CD4-positive, CD25-positive, alpha-beta regulatory T cell (primary cell): ENCODE measurements around the gene CBX4. TPM values are rescaled to one million over a fixed set of nuclear protein-coding genes. Genes with fewer than 3 reads are reported as not detected.
A peak's percentile ranks its signal among the peaks of the same experiment; 100 is the strongest.

ENCODE experiments used
- ATAC-seq, 2 donors: fragments of 150-1000 bp; cut with Tn5 transposase; one replicate each; pipeline ENCODE4 v1.10.0; 2021; ENCODE audit warnings: low read depth in 2 of 2, moderate number of reproducible peaks in 2 of 2, moderate library complexity in 1 of 2
- DNase-seq, 3 donors: peaks; one replicate each; pipeline versions ENCODE4 v3.0.0 to v3.0.0-alpha.2; 2012 to 2022; ENCODE audit warnings: mixed read lengths in 1 of 3
- H3K27ac ChIP-seq: one replicate; pipeline ENCODE4 v1.7.0; 2013; ENCODE audit warnings: mild to moderate bottlenecking, low read length; ENCODE audit not compliant: insufficient read depth, poor library complexity, severe bottlenecking
- H3K27me3 ChIP-seq: one replicate; pipeline ENCODE4 v1.7.0; 2013; ENCODE audit warnings: low read length; ENCODE audit not compliant: control insufficient read depth, insufficient read depth
- H3K36me3 ChIP-seq: one replicate; pipeline ENCODE4 v1.7.0; 2013; ENCODE audit warnings: mild to moderate bottlenecking, low read length, moderate library complexity; ENCODE audit not compliant: control insufficient read depth, insufficient read depth
- H3K4me1 ChIP-seq: 2 replicates; pipeline ENCODE4 v1.7.0; 2013; ENCODE audit warnings: mild to moderate bottlenecking, low read length; ENCODE audit not compliant: insufficient read depth, control insufficient read depth, poor library complexity, severe bottlenecking
- H3K4me3 ChIP-seq: one replicate; pipeline ENCODE4 v1.7.0; 2013; ENCODE audit warnings: low read depth, mild to moderate bottlenecking, low read length, moderate library complexity
- H3K9me3 ChIP-seq, 2 experiments: 1 replicate in 1 of 2; 2 replicates in 1 of 2; pipeline ENCODE4 v1.7.0; 2013; ENCODE audit warnings: low read length in 2 of 2, mild to moderate bottlenecking in 1 of 2, moderate library complexity in 1 of 2; ENCODE audit not compliant: control insufficient read depth in 2 of 2
- H3K27ac Mint-ChIP-seq, 3 donors: one replicate each; pipeline ENCODE4 v1.8.0; 2020 to 2022; ENCODE audit warnings: mild to moderate bottlenecking in 3 of 3, mixed read lengths in 3 of 3, moderate library complexity in 2 of 3
- H3K27me3 Mint-ChIP-seq: one replicate; pipeline ENCODE4 v1.8.0; 2022; ENCODE audit warnings: mild to moderate bottlenecking, mixed read lengths
- H3K36me3 Mint-ChIP-seq: one replicate; pipeline ENCODE4 v1.8.0; 2020; ENCODE audit warnings: mixed read lengths
- H3K4me1 Mint-ChIP-seq, 4 donors: one replicate each; pipeline ENCODE4 v1.8.0; 2020 to 2022; ENCODE audit warnings: mixed read lengths in 4 of 4, mild to moderate bottlenecking in 1 of 4
- H3K4me3 Mint-ChIP-seq, 4 donors: one replicate each; pipeline ENCODE4 v1.8.0; 2020 to 2022; ENCODE audit warnings: mild to moderate bottlenecking in 4 of 4, mixed read lengths in 4 of 4, moderate library complexity in 3 of 4
- H3K9me3 Mint-ChIP-seq, 7 donors: one replicate each; pipeline ENCODE4 v1.8.0; 2020 to 2022; ENCODE audit warnings: mixed read lengths in 7 of 7, mild to moderate bottlenecking in 3 of 7, moderate library complexity in 2 of 7
- polyA plus RNA-seq, 4 donors: library from polyadenylated mRNA; unstranded; fragments of 300-500 nt; fragmentation: Illumina TruSeq; gene quantifications; one replicate each; pipeline ENCODE4 v1.2.3, GENCODE V29; 2021
- total RNA-seq: library from RNA; stranded (reverse); gene quantifications from one replicate; pipeline ENCODE4 v1.2.3, GENCODE V29; 2022

Gene CBX4
- total and polyA plus RNA-seq, 5 donors from 2014 or later = 2.9 to 137 (median 5.9) TPM

DNA sequence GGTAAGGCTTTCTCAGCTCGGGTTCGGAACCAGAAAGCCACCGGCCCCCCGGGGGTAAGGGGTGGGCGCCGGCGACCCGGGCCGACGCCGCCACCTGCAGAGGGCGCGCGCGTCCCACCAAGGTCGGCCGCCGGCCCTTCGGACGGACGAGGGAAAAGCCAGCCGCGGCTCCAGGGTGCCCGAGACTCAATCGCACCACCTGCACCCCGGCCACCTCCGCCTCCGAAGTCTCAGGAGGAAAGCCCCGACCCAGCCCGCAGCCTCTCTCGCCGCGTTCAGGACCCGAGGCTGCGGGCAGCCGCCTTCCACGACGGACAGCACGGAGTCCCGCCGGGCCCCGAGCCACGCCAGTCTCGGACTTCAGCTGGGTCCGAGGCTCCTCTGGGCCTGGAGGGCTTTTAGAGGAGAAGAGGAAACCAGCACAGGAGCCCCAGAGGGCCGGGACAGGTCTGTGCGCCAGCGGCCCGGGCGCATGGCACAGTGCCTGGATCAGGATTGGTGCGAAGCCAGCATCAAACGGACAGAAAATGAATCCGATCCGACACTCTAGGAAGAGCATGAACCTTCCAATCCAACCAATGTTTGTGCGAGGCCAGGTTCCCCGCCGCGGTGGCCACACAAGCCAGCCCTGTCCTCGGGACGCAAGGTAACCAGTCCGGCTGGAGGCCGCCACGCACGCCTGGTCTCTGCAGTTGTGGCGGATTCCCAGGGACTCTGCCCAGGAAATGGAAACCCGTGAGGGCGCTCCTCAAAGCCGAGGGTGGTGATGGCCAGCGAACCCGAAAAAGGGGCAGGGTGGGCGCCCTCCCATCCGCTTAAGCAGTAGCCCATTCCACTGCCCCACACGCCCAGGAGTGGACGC, 49.1 kb downstream of the CBX4 start:
- no peak overlapping the region for H3K4me3 Mint-ChIP-seq
- H3K27me3 Mint-ChIP-seq = peaks cover 51% of the 10 kb centered on the region
- H3K27ac Mint-ChIP-seq = no peak overlapping the region
- DNase-seq = no peak
- Histone ChIP-seq H3K36me3 (no peaks in the 10 kb centered on the region), H3K27ac (no peak overlapping the region), H3K4me1 (peaks cover 24% of the 10 kb centered on the region), H3K4me3 (no peak overlapping the region), H3K9me3 (no peaks in the 10 kb centered on the region), H3K27me3 (peaks cover 17% of the 10 kb centered on the region)
- no peaks in the 10 kb centered on the region for H3K36me3 Mint-ChIP-seq
- ATAC-seq = peak in 1 of 2 donors; percentile 17
- peaks cover 3 to 16% (median 7%) of the 10 kb centered on the region in 4 donors for H3K4me1 Mint-ChIP-seq
- no peaks in the 10 kb centered on the region for H3K9me3 Mint-ChIP-seq

DNA sequence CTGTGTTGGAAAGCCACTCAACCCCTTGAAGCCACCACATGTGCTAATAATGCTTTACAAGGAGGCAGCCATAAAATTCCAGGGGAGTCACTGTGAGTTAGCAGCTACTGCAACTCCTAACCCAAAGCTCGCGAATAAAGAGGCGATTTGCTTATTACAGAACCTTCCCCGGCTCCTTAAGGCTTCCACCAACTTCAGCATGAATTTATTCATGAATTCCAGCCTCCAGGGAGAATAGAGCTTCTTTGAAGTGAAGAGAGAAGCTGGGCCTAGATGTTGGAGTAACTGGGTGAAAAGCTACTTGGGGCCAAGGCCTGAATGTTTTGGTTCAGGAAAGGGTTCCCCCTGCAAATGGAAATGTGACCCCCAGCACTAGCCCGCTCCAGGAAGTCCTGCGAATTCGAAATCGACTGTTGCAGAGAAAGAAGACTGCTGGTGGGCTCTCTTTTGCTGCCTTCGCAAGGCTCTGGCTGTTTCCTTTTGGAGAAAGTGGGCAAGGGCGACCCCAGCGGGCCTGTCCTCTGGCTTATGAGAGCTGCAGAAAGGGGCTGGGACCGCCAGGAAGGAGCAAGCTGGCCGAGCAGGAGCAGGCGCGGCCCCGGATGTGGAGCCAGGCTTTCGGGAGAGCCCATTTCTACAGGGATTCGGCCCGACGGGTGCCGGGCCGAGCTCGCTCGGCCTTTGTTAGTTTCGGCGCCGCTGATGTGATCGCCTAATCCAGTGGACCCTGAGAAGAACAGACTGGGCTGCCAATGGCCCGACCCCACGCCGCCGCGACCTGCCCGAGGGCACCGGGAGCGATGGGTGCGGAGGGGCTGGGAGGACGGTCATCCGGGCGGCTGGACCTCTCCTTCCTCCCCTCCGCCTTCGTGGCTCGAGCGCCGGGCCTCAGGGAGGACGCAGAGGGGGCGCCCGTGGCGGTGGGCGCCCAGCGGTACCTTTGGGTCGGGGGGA, 50.0 kb downstream of the CBX4 start:
- H3K9me3 Mint-ChIP-seq = no peaks in the 10 kb centered on the region
- Histone ChIP-seq H3K4me3 (no peak overlapping the region), H3K27ac (no peak overlapping the region), H3K36me3 (no peaks in the 10 kb centered on the region), H3K9me3 (no peaks in the 10 kb centered on the region), H3K4me1 (peaks cover 24% of the 10 kb centered on the region), H3K27me3 (peaks cover 17% of the 10 kb centered on the region)
- ATAC-seq (no peak), DNase-seq (no peak)
- peaks cover 51% of the 10 kb centered on the region for H3K27me3 Mint-ChIP-seq
- no peaks in the 10 kb centered on the region for H3K36me3 Mint-ChIP-seq
- H3K4me1 Mint-ChIP-seq = peaks cover 3 to 16% (median 7%) of the 10 kb centered on the region in 4 donors
- no peak overlapping the region for H3K27ac Mint-ChIP-seq
- peak overlapping the region; percentile 15 to 47 (median 36) for H3K4me3 Mint-ChIP-seq

DNA sequence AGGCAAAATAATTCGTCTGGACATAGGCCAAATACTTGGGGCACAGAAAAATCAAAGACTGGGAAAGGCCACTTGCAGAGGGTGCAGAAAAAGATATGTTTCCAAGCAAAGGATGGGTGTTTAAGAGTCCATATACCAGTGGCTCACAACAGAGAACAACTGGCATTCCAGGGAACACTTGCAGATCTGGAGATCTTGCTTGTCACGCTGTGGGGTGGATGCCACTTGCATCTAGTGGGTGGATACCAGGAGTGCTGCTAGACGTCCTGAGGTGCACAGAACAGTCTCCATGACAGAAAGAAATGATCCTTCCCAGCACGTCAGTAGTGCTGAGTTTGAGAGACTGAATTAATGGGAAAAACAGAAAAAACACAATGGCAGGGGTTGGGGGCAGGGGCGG, 50.8 kb downstream of the CBX4 start:
- Mint-ChIP-seq H3K27ac (no peak overlapping the region), H3K36me3 (no peaks in the 10 kb centered on the region), H3K4me3 (no peak overlapping the region), H3K9me3 (peaks cover 0 to 2% (median 0%) of the 10 kb centered on the region in 7 donors), H3K4me1 (peaks cover 3 to 13% (median 5%) of the 10 kb centered on the region in 4 donors), H3K27me3 (peaks cover 51% of the 10 kb centered on the region)
- Histone ChIP-seq H3K27me3 (peaks cover 17% of the 10 kb centered on the region), H3K9me3 (no peaks in the 10 kb centered on the region), H3K4me3 (no peak overlapping the region), H3K36me3 (no peaks in the 10 kb centered on the region), H3K27ac (no peak overlapping the region), H3K4me1 (peaks cover 24% of the 10 kb centered on the region)
- ATAC-seq (no peak), DNase-seq (no peak)

DNA sequence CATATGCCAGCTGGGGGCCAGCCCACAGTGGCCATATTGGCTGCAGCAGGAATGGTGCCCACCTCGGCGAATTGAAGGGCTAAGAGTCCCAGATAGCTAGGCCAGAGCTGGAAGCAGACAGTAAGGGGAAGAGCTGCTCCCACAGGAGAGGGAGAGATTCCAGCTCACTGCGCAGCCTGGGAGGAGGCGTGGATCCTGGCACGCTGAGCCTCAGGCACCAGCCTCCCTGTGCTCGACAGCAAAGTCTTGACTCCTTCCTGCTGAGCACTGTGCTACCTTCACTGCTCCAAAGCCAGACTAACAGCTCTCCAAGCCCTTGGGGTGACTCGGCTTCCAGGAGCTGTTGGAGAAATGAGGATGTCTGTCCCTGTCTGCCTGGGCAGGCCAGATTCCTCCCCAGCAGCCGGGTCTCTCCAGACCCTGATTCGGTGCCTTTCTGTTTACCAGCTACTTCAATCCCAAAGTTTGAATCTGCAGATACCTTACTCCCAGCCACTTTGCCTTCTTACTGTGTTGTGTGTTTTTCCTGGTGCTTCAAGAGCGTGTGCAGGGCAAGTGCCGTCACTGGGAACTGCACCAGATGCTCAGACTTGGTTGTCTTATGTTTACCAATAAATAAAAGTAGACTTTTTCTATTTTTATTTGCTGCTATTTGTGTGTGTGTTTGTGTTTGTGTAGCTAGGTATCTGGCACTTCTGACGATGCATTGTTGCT, 52.2 kb downstream of the CBX4 start:
- Mint-ChIP-seq H3K27ac (no peak overlapping the region), H3K36me3 (no peaks in the 10 kb centered on the region), H3K4me1 (peaks cover under 1 to 14% (median 4%) of the 10 kb centered on the region in 4 donors), H3K27me3 (peaks cover 57% of the 10 kb centered on the region), H3K4me3 (peak overlapping the region in 1 of 4 donors; percentile 66), H3K9me3 (peaks cover 0 to 2% (median 0%) of the 10 kb centered on the region in 7 donors)
- peaks cover 17% of the 10 kb centered on the region for H3K27me3 ChIP-seq
- no peak overlapping the region for H3K27ac ChIP-seq
- no peak for ATAC-seq
- H3K4me1 ChIP-seq = peaks cover 24% of the 10 kb centered on the region
- H3K36me3 ChIP-seq = no peaks in the 10 kb centered on the region
- DNase-seq = no peak
- no peak overlapping the region for H3K4me3 ChIP-seq
- no peaks in the 10 kb centered on the region for H3K9me3 ChIP-seq

DNA sequence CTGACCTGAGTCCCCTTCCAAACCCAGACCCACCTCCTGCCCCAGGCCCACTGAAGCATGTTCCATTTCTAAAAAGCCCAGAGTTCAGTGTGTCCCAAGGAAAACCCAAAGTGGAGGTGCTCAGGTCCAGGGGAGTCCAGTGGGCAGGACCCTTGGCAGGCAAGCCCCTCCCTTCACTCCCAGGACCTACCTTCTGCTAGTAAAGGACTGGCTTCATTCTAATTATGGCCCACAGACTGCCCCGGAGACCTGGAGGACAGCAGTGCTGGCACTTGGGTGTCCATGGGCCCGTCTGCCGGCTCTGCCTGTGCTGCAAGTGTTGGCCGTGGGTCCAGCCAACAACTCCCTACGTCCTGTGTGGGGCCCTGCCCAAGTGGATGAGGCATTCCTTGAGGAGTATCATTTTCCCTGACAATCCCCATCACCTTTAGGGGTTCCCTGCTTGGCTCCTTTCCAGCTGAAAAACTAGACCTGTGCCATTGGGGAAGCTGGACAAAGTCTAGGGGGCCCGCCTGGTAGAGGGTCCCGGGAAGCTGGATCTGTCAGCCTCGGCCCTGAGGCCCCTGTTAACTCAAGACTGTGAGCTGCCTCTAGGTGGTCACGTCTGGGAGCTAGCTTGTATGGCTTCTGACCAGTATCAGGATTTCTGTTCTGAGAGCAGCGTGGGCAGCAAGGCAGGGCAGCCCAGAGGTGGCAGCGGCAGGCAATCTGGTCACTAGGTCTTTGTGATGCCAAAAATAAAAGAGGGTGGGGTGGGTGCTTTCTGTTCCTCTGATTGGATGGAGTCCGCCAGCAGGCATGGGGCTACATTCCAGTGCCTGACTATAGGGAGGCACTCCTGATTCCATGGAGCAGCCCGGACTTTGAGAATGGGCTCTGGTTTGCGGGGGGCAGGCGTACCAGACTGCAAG, 53.1 kb downstream of the CBX4 start:
- H3K4me1 Mint-ChIP-seq = peaks cover 0 to 17% (median 4%) of the 10 kb centered on the region in 4 donors
- H3K27me3 ChIP-seq = peaks cover 17% of the 10 kb centered on the region
- DNase-seq = no peak
- H3K4me3 ChIP-seq = no peak overlapping the region
- H3K4me3 Mint-ChIP-seq = peak overlapping the region in 2 of 4 donors; percentile 43 to 66
- H3K27ac ChIP-seq = no peak overlapping the region
- H3K36me3 ChIP-seq = no peaks in the 10 kb centered on the region
- no peak for ATAC-seq
- no peak overlapping the region for H3K27ac Mint-ChIP-seq
- H3K27me3 Mint-ChIP-seq = peaks cover 62% of the 10 kb centered on the region
- peaks cover 17% of the 10 kb centered on the region for H3K4me1 ChIP-seq
- H3K9me3 Mint-ChIP-seq = peaks cover 0 to 2% (median 0%) of the 10 kb centered on the region in 7 donors
- H3K9me3 ChIP-seq = no peaks in the 10 kb centered on the region
- H3K36me3 Mint-ChIP-seq = no peaks in the 10 kb centered on the region

DNA sequence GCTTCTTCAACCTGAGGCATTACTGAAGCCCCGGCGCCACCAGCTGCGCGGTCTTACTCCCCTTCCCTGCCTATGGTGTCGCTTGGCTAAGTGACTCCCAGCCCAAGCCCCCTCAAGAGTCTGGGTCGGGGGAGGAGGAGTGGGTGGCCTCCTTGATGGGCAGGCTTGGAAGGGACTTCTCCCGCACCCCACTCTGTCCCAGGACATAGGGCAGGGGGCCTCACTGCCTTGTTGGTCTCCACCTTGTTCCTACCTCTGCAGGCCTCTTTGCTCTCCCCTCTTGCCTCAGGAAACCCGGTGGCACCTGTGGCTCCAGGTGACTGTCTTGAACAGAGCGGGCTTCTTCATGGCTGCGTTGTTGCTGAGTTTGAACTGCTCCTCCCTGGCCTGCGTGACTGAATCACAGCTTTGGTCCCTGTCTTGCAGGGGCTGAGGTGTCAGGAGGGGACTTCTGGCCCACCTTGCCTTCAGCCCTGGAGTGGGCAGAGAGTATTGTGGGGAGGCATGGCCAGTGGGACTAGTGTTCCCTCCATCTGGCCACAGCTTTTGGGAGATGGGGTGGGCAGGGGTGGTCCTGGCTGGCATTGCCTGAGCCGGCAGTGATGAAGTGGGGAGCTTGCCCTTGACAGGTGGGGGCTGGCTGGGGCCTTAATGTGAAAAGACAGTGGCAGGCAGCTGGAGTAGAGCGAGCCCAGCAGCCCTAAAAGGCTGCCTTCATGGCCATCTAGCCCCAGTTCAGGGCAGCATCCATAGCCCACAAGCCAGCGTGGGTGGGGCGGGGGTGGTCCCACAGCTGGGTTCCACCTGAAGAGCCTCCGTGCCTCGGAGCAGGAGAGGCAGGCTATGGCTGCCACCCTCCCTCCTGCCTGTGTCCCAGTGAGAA, 54.0 kb downstream of the CBX4 start:
- Histone ChIP-seq H3K27me3 (peaks cover 21% of the 10 kb centered on the region), H3K9me3 (no peaks in the 10 kb centered on the region), H3K4me1 (peaks cover 9% of the 10 kb centered on the region), H3K4me3 (no peak overlapping the region), H3K36me3 (no peaks in the 10 kb centered on the region), H3K27ac (no peak overlapping the region)
- Mint-ChIP-seq H3K9me3 (peaks cover 0 to 2% (median 0%) of the 10 kb centered on the region in 7 donors), H3K4me1 (peaks cover 0 to 13% (median 4%) of the 10 kb centered on the region in 4 donors), H3K36me3 (no peaks in the 10 kb centered on the region), H3K27ac (no peak overlapping the region), H3K4me3 (no peak overlapping the region), H3K27me3 (peaks cover 65% of the 10 kb centered on the region)
- no peak for DNase-seq
- ATAC-seq = no peak
